GM12891 (cell line): ENCODE data around the gene NEK9.

Experiments
- POLR2AphosphoS5 ChIP-seq: IDR thresholded peaks from 2 replicates; pipeline ENCODE4 v1.6.1; 2011; ENCODE audit warnings: low read depth, low read length, control low read depth
- TAF1 ChIP-seq: IDR thresholded peaks from 2 replicates; pipeline ENCODE4 v1.6.1; 2011; ENCODE audit warnings: low read depth, low read length, control low read depth

- TF ChIP-seq POLR2AphosphoS5 (no peak), TAF1 (no peak)
Observed at GRCh38 chr14:75051556-75051899, 75.3 kb downstream of the NEK9 start.
